GM04504 (cell line): ENCODE results near the gene PALD1.
"Not testable (repeated sequence)": the region's sequence is repeated elsewhere in the genome, so short reads cannot be mapped to it uniquely, and the experiment has no call there.

Source experiments
- DNase-seq: peaks from one replicate; pipeline ENCODE4 v3.0.0-alpha.2; 2012; ENCODE audit warnings: low read depth

PALD1 gene

DNA sequence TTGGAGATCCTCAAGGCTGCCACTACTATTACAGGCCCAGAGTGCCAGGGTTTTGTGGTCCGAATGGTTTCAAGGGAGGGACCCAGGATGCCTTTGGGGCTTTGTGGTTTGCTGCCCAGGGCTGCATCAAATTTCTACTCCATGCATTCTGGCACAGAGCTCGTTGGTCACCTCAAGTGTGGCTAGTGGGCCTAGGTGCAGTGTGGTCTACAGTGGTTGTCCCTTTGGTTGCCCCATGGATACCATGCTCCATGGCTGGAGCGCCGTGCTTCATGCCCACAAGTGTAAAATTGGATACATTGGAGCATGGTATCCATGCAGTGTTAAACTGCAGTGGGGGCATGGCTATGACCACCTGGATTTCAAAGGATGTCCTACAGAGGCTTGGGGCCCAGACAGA lies 129.4 kb downstream of the PALD1 start:
- DNase-seq: no peak

DNA sequence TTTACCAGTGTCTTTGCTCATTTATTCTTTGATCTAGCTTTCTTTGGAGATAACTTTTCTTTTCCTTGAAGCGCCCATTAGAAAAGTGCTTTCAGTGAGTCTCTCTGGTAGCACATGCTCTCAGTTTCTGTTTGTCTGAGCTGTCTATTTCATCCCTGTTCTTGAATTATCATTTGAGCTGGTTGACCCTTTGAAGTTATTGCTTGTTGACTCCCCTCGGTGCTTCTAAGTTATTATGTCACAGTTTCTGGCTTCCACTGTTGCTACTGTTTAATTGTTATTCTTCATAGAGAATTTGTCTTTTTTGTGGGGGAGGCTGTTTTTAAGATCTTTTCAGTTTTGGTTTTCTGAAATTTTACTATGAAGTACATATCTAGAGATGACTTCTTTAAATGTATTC lies 135.4 kb downstream of the PALD1 start:
- DNase-seq: no peak

DNA sequence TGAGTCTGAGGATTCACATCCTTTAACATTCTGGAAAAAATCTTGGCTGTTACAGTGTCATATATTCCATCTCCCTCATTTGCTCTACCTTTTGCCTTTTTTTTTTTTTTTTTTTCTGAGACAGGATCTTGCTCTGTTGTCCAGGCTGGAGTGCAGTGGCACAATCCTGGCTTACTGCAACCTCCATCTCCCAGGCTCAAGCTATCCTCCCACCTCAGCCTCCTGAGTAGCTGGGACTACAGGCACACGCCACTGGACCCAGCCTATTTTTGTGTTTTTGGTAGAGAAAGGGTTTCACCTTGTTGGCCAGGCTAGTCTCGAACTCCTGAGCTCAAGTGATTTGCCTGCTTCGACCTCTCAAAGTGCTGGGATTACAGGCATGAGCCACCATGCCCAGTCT lies 135.8 kb downstream of the PALD1 start:
- DNase-seq: not testable (repeated sequence)

DNA sequence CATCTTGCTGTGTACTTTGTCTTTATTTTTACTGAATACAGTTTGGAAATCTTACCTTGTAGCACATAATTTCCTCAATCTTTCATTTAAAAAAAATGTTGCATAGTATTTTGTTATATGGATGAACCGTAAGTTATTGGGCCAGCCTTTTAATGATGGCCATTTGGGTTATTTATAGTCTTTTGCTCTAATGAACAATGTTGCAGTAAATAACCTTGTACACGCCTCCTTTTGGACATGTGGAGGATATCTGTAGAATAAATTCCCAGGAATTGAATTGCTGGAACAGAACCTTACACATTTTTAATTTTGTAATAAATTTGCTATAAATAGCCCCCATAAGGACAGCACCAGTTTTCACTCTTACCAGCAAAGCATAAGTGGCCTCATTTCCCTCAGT lies 136.6 kb downstream of the PALD1 start:
- DNase-seq: no peak

DNA sequence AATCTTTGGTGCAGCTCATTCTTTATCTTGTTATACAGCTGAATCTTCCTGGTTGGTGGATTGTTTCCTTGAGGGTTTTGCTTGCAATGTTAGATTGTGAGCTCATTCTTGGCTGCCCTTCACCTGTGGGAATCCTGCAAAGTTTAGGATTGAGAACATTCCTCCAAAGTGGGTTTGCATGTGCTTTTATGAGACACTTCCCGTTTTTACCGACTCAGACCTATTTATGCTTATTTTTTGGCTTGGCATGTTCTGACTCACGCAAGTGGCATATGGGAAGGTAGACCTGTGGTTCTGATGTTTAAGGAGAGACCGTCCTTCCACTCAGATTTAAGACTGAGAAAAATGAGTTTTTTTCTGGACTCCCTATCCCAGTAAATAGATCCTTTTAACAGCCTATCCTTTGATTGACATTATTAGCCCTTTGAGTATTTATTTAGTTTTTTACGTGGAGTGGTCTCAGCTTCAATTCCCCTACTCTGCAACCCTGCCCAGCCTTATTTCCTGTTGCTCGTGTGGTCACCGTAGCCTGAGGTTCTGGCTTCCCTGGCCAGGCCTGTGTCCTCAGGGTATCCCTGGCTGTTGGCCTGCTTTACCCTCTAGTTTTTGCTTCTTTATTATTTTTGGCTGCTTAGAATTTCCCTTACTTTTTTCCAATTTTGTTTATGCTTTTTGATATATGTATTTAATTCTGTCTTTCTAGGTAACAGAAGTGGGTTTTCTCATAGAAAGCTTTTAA lies 137.4 kb downstream of the PALD1 start:
- DNase-seq: no peak

DNA sequence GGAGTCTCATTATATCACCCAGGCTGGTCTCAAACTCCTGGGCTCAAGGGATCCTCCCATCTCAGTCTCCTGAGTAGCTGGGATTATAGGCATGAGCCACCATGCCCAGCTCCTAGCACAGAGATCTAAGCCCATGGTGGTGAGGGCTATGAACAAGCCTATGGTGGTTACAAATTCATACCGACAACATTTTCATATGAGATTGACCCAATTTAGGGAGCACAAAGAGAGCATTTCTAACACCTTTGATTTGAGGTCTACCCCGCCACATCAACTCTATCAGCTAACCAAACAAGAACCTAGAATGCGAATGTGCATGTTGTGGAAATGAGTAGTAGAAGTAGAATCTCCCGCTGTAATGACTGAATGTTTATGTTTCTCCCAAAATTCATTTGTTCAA lies 138.2 kb downstream of the PALD1 start:
- DNase-seq: no peak
